CD4-positive, CD25-positive, alpha-beta regulatory T cell (primary cell): ENCODE measurements around the gene CCT5. TPM values are rescaled to one million over a fixed set of nuclear protein-coding genes. Genes with fewer than 3 reads are reported as not detected.
"Not testable (repeated sequence)": the region's sequence is repeated elsewhere in the genome, so short reads cannot be mapped to it uniquely, and the experiment has no call there.

Experiments used
- ATAC-seq, 2 donors: fragments of 150-1000 bp; cut with Tn5 transposase; one replicate each; pipeline ENCODE4 v1.10.0; 2021; ENCODE audit warnings: low read depth in 2 of 2, moderate number of reproducible peaks in 2 of 2, moderate library complexity in 1 of 2
- DNase-seq, 3 donors: peaks; one replicate each; pipeline versions ENCODE4 v3.0.0 to v3.0.0-alpha.2; 2012 to 2022; ENCODE audit warnings: mixed read lengths in 1 of 3
- H3K27ac ChIP-seq: one replicate; pipeline ENCODE4 v1.7.0; 2013; ENCODE audit warnings: mild to moderate bottlenecking, low read length; ENCODE audit not compliant: insufficient read depth, poor library complexity, severe bottlenecking
- H3K27me3 ChIP-seq: one replicate; pipeline ENCODE4 v1.7.0; 2013; ENCODE audit warnings: low read length; ENCODE audit not compliant: control insufficient read depth, insufficient read depth
- H3K36me3 ChIP-seq: one replicate; pipeline ENCODE4 v1.7.0; 2013; ENCODE audit warnings: mild to moderate bottlenecking, low read length, moderate library complexity; ENCODE audit not compliant: control insufficient read depth, insufficient read depth
- H3K4me1 ChIP-seq: 2 replicates; pipeline ENCODE4 v1.7.0; 2013; ENCODE audit warnings: mild to moderate bottlenecking, low read length; ENCODE audit not compliant: insufficient read depth, control insufficient read depth, poor library complexity, severe bottlenecking
- H3K4me3 ChIP-seq: one replicate; pipeline ENCODE4 v1.7.0; 2013; ENCODE audit warnings: low read depth, mild to moderate bottlenecking, low read length, moderate library complexity
- H3K9me3 ChIP-seq, 2 experiments: 1 replicate in 1 of 2; 2 replicates in 1 of 2; pipeline ENCODE4 v1.7.0; 2013; ENCODE audit warnings: low read length in 2 of 2, mild to moderate bottlenecking in 1 of 2, moderate library complexity in 1 of 2; ENCODE audit not compliant: control insufficient read depth in 2 of 2
- H3K27ac Mint-ChIP-seq, 3 donors: one replicate each; pipeline ENCODE4 v1.8.0; 2020 to 2022; ENCODE audit warnings: mild to moderate bottlenecking in 3 of 3, mixed read lengths in 3 of 3, moderate library complexity in 2 of 3
- H3K27me3 Mint-ChIP-seq: one replicate; pipeline ENCODE4 v1.8.0; 2022; ENCODE audit warnings: mild to moderate bottlenecking, mixed read lengths
- H3K36me3 Mint-ChIP-seq: one replicate; pipeline ENCODE4 v1.8.0; 2020; ENCODE audit warnings: mixed read lengths
- H3K4me1 Mint-ChIP-seq, 4 donors: one replicate each; pipeline ENCODE4 v1.8.0; 2020 to 2022; ENCODE audit warnings: mixed read lengths in 4 of 4, mild to moderate bottlenecking in 1 of 4
- H3K4me3 Mint-ChIP-seq, 4 donors: one replicate each; pipeline ENCODE4 v1.8.0; 2020 to 2022; ENCODE audit warnings: mild to moderate bottlenecking in 4 of 4, mixed read lengths in 4 of 4, moderate library complexity in 3 of 4
- H3K9me3 Mint-ChIP-seq, 7 donors: one replicate each; pipeline ENCODE4 v1.8.0; 2020 to 2022; ENCODE audit warnings: mixed read lengths in 7 of 7, mild to moderate bottlenecking in 3 of 7, moderate library complexity in 2 of 7
- polyA plus RNA-seq, 4 donors: library from polyadenylated mRNA; unstranded; fragments of 300-500 nt; fragmentation: Illumina TruSeq; gene quantifications; one replicate each; pipeline ENCODE4 v1.2.3, GENCODE V29; 2021
- total RNA-seq: library from RNA; stranded (reverse); gene quantifications from one replicate; pipeline ENCODE4 v1.2.3, GENCODE V29; 2022

CCT5 gene
- total and polyA plus RNA-seq, 5 donors from 2014 or later: 65.1 to 212 (median 204) TPM

DNA sequence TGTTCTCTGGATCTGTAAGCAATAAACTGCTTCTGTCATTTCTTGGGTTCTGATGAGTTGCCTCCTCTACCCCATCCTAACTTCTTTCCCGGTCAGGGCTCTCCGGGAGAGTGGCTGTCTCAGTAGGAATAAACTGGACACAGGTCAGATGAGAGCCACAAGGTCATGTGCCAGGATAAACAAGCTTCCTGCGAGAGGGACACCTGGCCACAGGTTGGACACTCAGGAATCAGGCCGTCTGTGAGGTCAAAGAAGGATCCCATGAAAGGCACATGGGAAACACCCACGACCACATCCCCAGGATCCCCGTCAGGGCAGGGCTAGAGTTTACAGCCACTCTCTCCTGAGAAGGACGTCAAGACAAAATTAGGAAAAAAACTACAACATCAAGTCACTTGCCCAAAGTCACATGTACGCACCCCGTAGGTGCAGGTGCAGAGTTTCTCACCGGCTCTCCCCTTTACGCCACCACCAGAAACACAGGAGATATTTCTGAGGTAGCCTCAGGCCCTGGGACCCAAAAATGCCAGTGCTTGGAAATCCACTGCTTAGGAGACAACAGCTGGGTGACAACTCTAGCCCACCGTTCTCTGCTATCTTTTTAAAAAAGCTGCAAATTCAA, 28.7 kb downstream of the CCT5 start:
- Histone ChIP-seq H3K4me1 (peaks cover 1% of the 10 kb centered on the region), H3K9me3 (no peaks in the 10 kb centered on the region), H3K36me3 (no peaks in the 10 kb centered on the region), H3K27ac (no peak overlapping the region), H3K4me3 (no peak overlapping the region), H3K27me3 (no peaks in the 10 kb centered on the region)
- peaks cover 0 to 4% (median 0%) of the 10 kb centered on the region in 7 donors for H3K9me3 Mint-ChIP-seq
- H3K27me3 Mint-ChIP-seq: no peaks in the 10 kb centered on the region
- H3K36me3 Mint-ChIP-seq: no peaks in the 10 kb centered on the region
- H3K4me3 Mint-ChIP-seq: no peak overlapping the region
- ATAC-seq (no peak), DNase-seq (no peak)
- no peak overlapping the region for H3K27ac Mint-ChIP-seq
- peaks cover 0 to 20% (median 5%) of the 10 kb centered on the region in 4 donors for H3K4me1 Mint-ChIP-seq

GRCh38 chr5:10279328-10279727, 29.2 kb downstream of the CCT5 start:
- Mint-ChIP-seq H3K27ac (no peak overlapping the region), H3K36me3 (no peaks in the 10 kb centered on the region), H3K27me3 (no peaks in the 10 kb centered on the region), H3K9me3 (no peaks in the 10 kb centered on the region), H3K4me1 (peaks cover 0 to 24% (median 7%) of the 10 kb centered on the region in 4 donors), H3K4me3 (no peak overlapping the region)
- H3K4me3 ChIP-seq: no peak overlapping the region
- H3K4me1 ChIP-seq: peaks cover 6% of the 10 kb centered on the region
- no peaks in the 10 kb centered on the region for H3K36me3 ChIP-seq
- H3K27me3 ChIP-seq: no peaks in the 10 kb centered on the region
- H3K9me3 ChIP-seq: no peaks in the 10 kb centered on the region
- no peak overlapping the region for H3K27ac ChIP-seq
- no peak for ATAC-seq
- no peak for DNase-seq

- ATAC-seq (no peak), DNase-seq (no peak)
- Mint-ChIP-seq H3K36me3 (no peaks in the 10 kb centered on the region), H3K9me3 (no peaks in the 10 kb centered on the region), H3K4me3 (no peak overlapping the region), H3K27me3 (no peaks in the 10 kb centered on the region), H3K27ac (no peak overlapping the region), H3K4me1 (peaks cover 0 to 19% (median 5%) of the 10 kb centered on the region in 4 donors)
- Histone ChIP-seq H3K4me3 (no peak overlapping the region), H3K27ac (no peak overlapping the region), H3K36me3 (no peaks in the 10 kb centered on the region), H3K27me3 (no peaks in the 10 kb centered on the region), H3K9me3 (no peaks in the 10 kb centered on the region), H3K4me1 (peaks cover 6% of the 10 kb centered on the region)
Observed at GRCh38 chr5:10279925-10280720, 30.0 kb downstream of the CCT5 start.

- DNase-seq: peak; percentile 58 to 83 (median 72)
- Mint-ChIP-seq H3K36me3 (no peaks in the 10 kb centered on the region), H3K9me3 (no peaks in the 10 kb centered on the region), H3K4me3 (no peak overlapping the region), H3K4me1 (peaks cover 0 to 16% (median 5%) of the 10 kb centered on the region in 4 donors), H3K27ac (peak overlapping the region in 2 of 3 donors; percentile 22 to 40), H3K27me3 (peaks cover 5% of the 10 kb centered on the region)
- Histone ChIP-seq H3K4me1 (peaks cover 6% of the 10 kb centered on the region), H3K36me3 (no peaks in the 10 kb centered on the region), H3K9me3 (no peaks in the 10 kb centered on the region), H3K27ac (no peak overlapping the region), H3K27me3 (no peaks in the 10 kb centered on the region), H3K4me3 (peak overlapping the region; percentile 2)
- ATAC-seq: peak; percentile 86 to 90
Observed at GRCh38 chr5:10283927-10284635, 34.0 kb downstream of the CCT5 start.

DNA sequence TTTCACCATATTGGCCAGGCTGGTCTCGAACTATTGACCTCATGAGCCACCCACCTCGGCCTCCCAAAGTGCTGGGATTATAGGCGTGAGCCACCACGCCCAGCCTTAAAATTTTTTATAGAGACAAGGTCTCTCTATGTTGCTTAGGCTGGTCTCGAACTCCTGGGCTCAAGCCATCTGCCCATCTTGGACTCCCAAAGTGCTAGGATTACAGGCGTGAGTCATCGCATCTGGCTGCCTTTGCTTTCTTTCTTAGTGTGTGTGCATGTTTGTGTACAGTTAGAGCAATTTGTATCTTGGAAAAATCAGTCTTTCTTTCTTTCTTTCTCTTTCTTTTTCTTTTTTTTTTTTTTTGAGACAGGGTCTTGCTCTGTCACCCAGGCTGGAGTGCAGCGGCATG, 35.3 kb downstream of the CCT5 start:
- not testable (repeated sequence) for H3K27me3 Mint-ChIP-seq, H3K27ac Mint-ChIP-seq, H3K9me3 Mint-ChIP-seq, H3K36me3 Mint-ChIP-seq, H3K4me3 ChIP-seq, H3K27me3 ChIP-seq, H3K36me3 ChIP-seq, H3K9me3 ChIP-seq, H3K27ac ChIP-seq, H3K4me3 Mint-ChIP-seq, DNase-seq, ATAC-seq, H3K4me1 ChIP-seq
- H3K4me1 Mint-ChIP-seq: peaks cover 0 to 16% (median 5%) of the 10 kb centered on the region in 4 donors

- H3K36me3 Mint-ChIP-seq: no peaks in the 10 kb centered on the region
- no peaks in the 10 kb centered on the region for H3K9me3 Mint-ChIP-seq
- H3K27ac Mint-ChIP-seq: no peak overlapping the region
- peaks cover 6% of the 10 kb centered on the region for H3K4me1 ChIP-seq
- ATAC-seq (no peak), DNase-seq (no peak)
- no peak overlapping the region for H3K4me3 ChIP-seq
- H3K4me3 Mint-ChIP-seq: no peak overlapping the region
- H3K27me3 ChIP-seq: no peaks in the 10 kb centered on the region
- H3K36me3 ChIP-seq: no peaks in the 10 kb centered on the region
- H3K9me3 ChIP-seq: no peaks in the 10 kb centered on the region
- no peak overlapping the region for H3K27ac ChIP-seq
- H3K27me3 Mint-ChIP-seq: peaks cover 5% of the 10 kb centered on the region
- H3K4me1 Mint-ChIP-seq: peaks cover 0 to 16% (median 5%) of the 10 kb centered on the region in 4 donors
Observed at GRCh38 chr5:10286162-10286861, 36.2 kb downstream of the CCT5 start.

DNA sequence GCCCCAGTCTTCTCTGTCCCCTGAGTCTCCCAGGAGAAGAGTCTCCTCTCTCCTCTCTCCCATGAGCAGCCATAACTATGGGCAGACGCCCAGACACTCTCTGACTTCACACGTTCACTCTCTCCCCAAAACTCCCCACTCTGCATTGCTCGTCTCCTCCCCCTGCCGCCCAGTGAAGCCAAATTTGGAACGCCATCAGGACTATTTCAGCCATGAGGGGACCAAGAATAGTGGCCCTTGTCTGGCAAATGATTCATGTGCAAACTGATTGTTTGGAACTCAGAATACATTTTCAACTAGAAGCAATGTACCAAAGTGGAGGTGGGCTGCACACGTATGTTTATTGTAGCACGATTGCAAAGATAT, 36.8 kb downstream of the CCT5 start:
- ATAC-seq: no peak
- no peak overlapping the region for H3K4me3 ChIP-seq
- H3K4me1 ChIP-seq: peaks cover 6% of the 10 kb centered on the region
- Mint-ChIP-seq H3K27me3 (peaks cover 5% of the 10 kb centered on the region), H3K4me3 (no peak overlapping the region), H3K36me3 (no peaks in the 10 kb centered on the region), H3K4me1 (peaks cover 0 to 16% (median 5%) of the 10 kb centered on the region in 4 donors), H3K27ac (no peak overlapping the region), H3K9me3 (peaks cover 0 to 4% (median 0%) of the 10 kb centered on the region in 7 donors)
- no peak for DNase-seq
- no peak overlapping the region for H3K27ac ChIP-seq
- no peaks in the 10 kb centered on the region for H3K36me3 ChIP-seq
- H3K9me3 ChIP-seq: no peaks in the 10 kb centered on the region
- no peaks in the 10 kb centered on the region for H3K27me3 ChIP-seq
